22Rv1 (cell line): ENCODE measurements around the gene TACC2.

Source experiments
- CTCF ChIP-seq: fragments of 450-650 bp; IDR thresholded peaks from 2 replicates; pipeline ENCODE4 v1.5.1; 2017; ENCODE audit warnings: mild to moderate bottlenecking
- ZFX ChIP-seq: fragments of 450-650 bp; IDR thresholded peaks from 2 replicates; pipeline ENCODE4 v1.6.1; 2017; ENCODE audit warnings: antibody characterized with exemption, borderline replicate concordance

- TF ChIP-seq CTCF: no peak
- TF ChIP-seq ZFX: no peak
Observed at GRCh38 chr10:122207163-122207562, 218.2 kb downstream of the TACC2 start.
